ENCODE data around the gene DEPP1. TPM values are rescaled to one million over a fixed set of nuclear protein-coding genes. Genes with fewer than 3 reads are reported as not detected.
A peak's percentile ranks its signal among the peaks of the same experiment; 100 is the strongest.
"Not testable (repeated sequence)": the region's sequence is repeated elsewhere in the genome, so short reads cannot be mapped to it uniquely, and the experiment has no call there.

The DEPP1 gene
- total RNA-seq (34.0 and 39.3 TPM in 2 replicates), polyA plus RNA-seq (32.3 and 38.3 TPM in 2 replicates)

- no peaks in the 10 kb centered on the region for H3K36me3 ChIP-seq
- peak; percentile 14 for TF ChIP-seq CTCF (IDR thresholded peaks at IDR 0.05; ENCODE audit: low read depth, low read length)
- H3K4me3 ChIP-seq = peak within 1 kb of the TSS; percentile 26
- H3K4me1 ChIP-seq (ENCODE audit: low read depth) = peaks cover 66% of the 10 kb centered on the region
- peak; percentile 95 to 96 for DNase-seq (ENCODE audit: low read depth in 1 of 2, low spot score in 1 of 2)
- H3K9me3 ChIP-seq (ENCODE audit: low read depth) = no peaks in the 10 kb centered on the region
- peak within 1 kb of the TSS; percentile 91 for H3K27ac ChIP-seq
- H3K27me3 ChIP-seq = no peaks in the 10 kb centered on the region
These were observed at the start of gene DEPP1 for GRCh38 chr10:44978570-44979280. Gene DEPP1, minus strand, starts transcription at chr10:44978809. Its CDS starts 779 bp downstream, at chr10:44978030.

GRCh38 chr10:45023426-45023825 lies 44.8 kb upstream of the DEPP1 start:
- H3K36me3 ChIP-seq = no peaks in the 10 kb centered on the region
- no peak overlapping the region for H3K27ac ChIP-seq
- TF ChIP-seq CTCF (IDR thresholded peaks at IDR 0.05; ENCODE audit: low read depth, low read length) = no peak
- H3K4me3 ChIP-seq = no peak overlapping the region
- H3K4me1 ChIP-seq (ENCODE audit: low read depth) = no peaks in the 10 kb centered on the region
- no peaks in the 10 kb centered on the region for H3K9me3 ChIP-seq (ENCODE audit: low read depth)
- DNase-seq (ENCODE audit: low read depth in 1 of 2, low spot score in 1 of 2) = no peak
- no peaks in the 10 kb centered on the region for H3K27me3 ChIP-seq

- H3K27me3 ChIP-seq = no peaks in the 10 kb centered on the region
- TF ChIP-seq CTCF (IDR thresholded peaks at IDR 0.05; ENCODE audit: low read depth, low read length) = no peak
- no peak overlapping the region for H3K27ac ChIP-seq
- no peaks in the 10 kb centered on the region for H3K4me1 ChIP-seq (ENCODE audit: low read depth)
- H3K4me3 ChIP-seq = no peak overlapping the region
- DNase-seq (ENCODE audit: low read depth in 1 of 2, low spot score in 1 of 2) = no peak
- no peaks in the 10 kb centered on the region for H3K9me3 ChIP-seq (ENCODE audit: low read depth)
- H3K36me3 ChIP-seq = no peaks in the 10 kb centered on the region
These were observed 37.0 kb upstream of the DEPP1 start for GRCh38 chr10:45015590-45015989.

- not testable (repeated sequence) for H3K27me3 ChIP-seq; H3K4me3 ChIP-seq; H3K27ac ChIP-seq; H3K36me3 ChIP-seq; DNase-seq (ENCODE audit: low read depth in 1 of 2, low spot score in 1 of 2); H3K4me1 ChIP-seq (ENCODE audit: low read depth); H3K9me3 ChIP-seq (ENCODE audit: low read depth)
These were observed 35.9 kb upstream of the DEPP1 start for GRCh38 chr10:45014557-45014956.

GRCh38 chr10:45008524-45009161 lies 30.0 kb upstream of the DEPP1 start:
- H3K36me3 ChIP-seq = no peaks in the 10 kb centered on the region
- peak; percentile 82 for TF ChIP-seq CTCF (IDR thresholded peaks at IDR 0.05; ENCODE audit: low read depth, low read length)

More at GRCh38 chr10:45008524-45009161, 30.0 kb upstream of the DEPP1 start:
- H3K9me3 ChIP-seq (ENCODE audit: low read depth) = no peaks in the 10 kb centered on the region
- H3K4me3 ChIP-seq = no peak overlapping the region
- H3K4me1 ChIP-seq (ENCODE audit: low read depth) = no peaks in the 10 kb centered on the region
- DNase-seq (ENCODE audit: low read depth in 1 of 2, low spot score in 1 of 2) = peak; percentile 87 to 94
- no peaks in the 10 kb centered on the region for H3K27me3 ChIP-seq
- H3K27ac ChIP-seq = no peak overlapping the region
